ENCODE results near the gene CDKN1A. TPM values are rescaled to one million over a fixed set of nuclear protein-coding genes. Genes with fewer than 3 reads are reported as not detected.
"Not testable (repeated sequence)": the region's sequence is repeated elsewhere in the genome, so short reads cannot be mapped to it uniquely, and the experiment has no call there.

Gene CDKN1A
- polyA plus RNA-seq, 10 donors = 84.2 to 180 (median 118) TPM

GRCh38 chr6:36651659-36652379 lies 26.7 kb upstream of the CDKN1A start:
- DNase-seq = no peak

GRCh38 chr6:36654469-36654868 lies 24.0 kb upstream of the CDKN1A start:
- not testable (repeated sequence) for DNase-seq

GRCh38 chr6:36655085-36655724 lies 23.3 kb upstream of the CDKN1A start:
- DNase-seq = no peak

- no peak for DNase-seq
These were observed 22.1 kb upstream of the CDKN1A start for GRCh38 chr6:36656441-36656840.

- no peak for DNase-seq
These were observed 21.2 kb upstream of the CDKN1A start for GRCh38 chr6:36657271-36657670.

GRCh38 chr6:36657942-36658544 lies 20.5 kb upstream of the CDKN1A start:
- DNase-seq = no peak

- DNase-seq = peak in 1 of 3 donors; percentile 62
These were observed 19.2 kb upstream of the CDKN1A start for GRCh38 chr6:36659271-36659670.

- DNase-seq = peak in 2 of 3 donors; percentile 55 to 66
These were observed 17.6 kb upstream of the CDKN1A start for GRCh38 chr6:36660771-36661471.

- no peak for DNase-seq
These were observed 16.1 kb upstream of the CDKN1A start for GRCh38 chr6:36662380-36662779.

- no peak for DNase-seq
These were observed 15.7 kb upstream of the CDKN1A start for GRCh38 chr6:36662827-36663256.

GRCh38 chr6:36663504-36664446 lies 14.7 kb upstream of the CDKN1A start:
- no peak for DNase-seq

GRCh38 chr6:36665180-36665579 lies 13.3 kb upstream of the CDKN1A start:
- no peak for DNase-seq

- no peak for DNase-seq
These were observed 12.2 kb upstream of the CDKN1A start for GRCh38 chr6:36666287-36666686.

- peak in 2 of 3 donors; percentile 41 to 49 for DNase-seq
These were observed 11.5 kb upstream of the CDKN1A start for GRCh38 chr6:36666826-36667591.

- DNase-seq = no peak
These were observed 9.9 kb upstream of the CDKN1A start for GRCh38 chr6:36668591-36668990.

GRCh38 chr6:36669002-36669401 lies 9.5 kb upstream of the CDKN1A start:
- DNase-seq = no peak

- no peak for DNase-seq
These were observed 8.2 kb upstream of the CDKN1A start for GRCh38 chr6:36670271-36670670.

GRCh38 chr6:36671687-36672375 lies 6.7 kb upstream of the CDKN1A start:
- no peak for DNase-seq

- DNase-seq = no peak
These were observed 4.6 kb upstream of the CDKN1A start for GRCh38 chr6:36673882-36674281.

- DNase-seq = no peak
These were observed 3.6 kb upstream of the CDKN1A start for GRCh38 chr6:36674942-36675341.

Measured in muscle of back (tissue), 11 donors.